K562 (cell line): Measurements from ENCODE around the gene DPCD. TPM values are rescaled to one million over a fixed set of nuclear protein-coding genes. Genes with fewer than 3 reads are reported as not detected.

Experiments used
- CHD2 ChIP-seq: IDR thresholded peaks from 2 replicates; pipeline ENCODE4 v1.6.1; 2011; ENCODE audit warnings: low read depth, low read length
- FOSL1 ChIP-seq: fragments of 200-800 bp; sonication (Bioruptor generic); conservative IDR thresholded peaks from 2 replicates; pipeline ENCODE4 v1.6.1; 2016; ENCODE audit warnings: missing genetic modification characterization, missing compliant biosample characterization
- FOXJ3 ChIP-seq: sonication (generic); formaldehyde crosslinking; IDR thresholded peaks from 2 replicates; pipeline ENCODE4 v1.4.0; 2020; ENCODE audit warnings: mild to moderate bottlenecking, missing genetic modification reagents
- GABPB1 ChIP-seq: sonication (generic); formaldehyde crosslinking; IDR thresholded peaks from 2 replicates; pipeline ENCODE4 v1.8.0; 2022; ENCODE audit warnings: mild to moderate bottlenecking, missing genetic modification reagents
- KDM1A ChIP-seq, 2 experiments: fragments of 450-650 bp; IDR thresholded peaks; 2 replicates each; pipeline ENCODE4 v1.6.1; 2016; ENCODE audit warnings: mild to moderate bottlenecking in 2 of 2
- SAP30 ChIP-seq: fragments of 200-600 bp; sonication (generic); IDR thresholded peaks from 2 replicates; pipeline ENCODE4 v1.6.1; 2012; ENCODE audit warnings: borderline replicate concordance, low read depth, mild to moderate bottlenecking, moderate library complexity, low read length, control low read depth, inconsistent platforms; ENCODE audit not compliant: insufficient read depth, poor library complexity, severe bottlenecking
- SP1 ChIP-seq: sonication (generic); formaldehyde crosslinking; IDR thresholded peaks from 2 replicates; pipeline ENCODE4 v1.8.1; 2022; ENCODE audit warnings: mild to moderate bottlenecking, missing genetic modification reagents
- ZNF184 ChIP-seq: sonication (generic); formaldehyde crosslinking; IDR thresholded peaks from 2 replicates; pipeline ENCODE4 v1.5.0; 2020; ENCODE audit warnings: missing genetic modification reagents
- ZNF23 ChIP-seq: fragments of 250-450 bp; sonication (Bioruptor Pico); IDR thresholded peaks from 2 replicates; pipeline ENCODE4 v1.4.0; 2020; ENCODE audit warnings: mild to moderate bottlenecking
- ZNF316 ChIP-seq: fragments of 450-650 bp; IDR thresholded peaks from 2 replicates; pipeline ENCODE4 v1.6.1; 2016
- polyA plus RNA-seq, 8 experiments: library from polyadenylated mRNA; depleted of rRNA in 4 of 8; stranded (reverse) in 5 of 8; unstranded in 3 of 8; fragments of >200 nt; fragmentation: Nextera tagmentation in 2 of 8; fragmentation: Illumina TruSeq in 1 of 8; extraction: Ambion mirVana in 2 of 8; extraction: Trizol in 1 of 8; gene quantifications; 2 replicates each; pipeline versions ENCODE4 v1.2.1 to v1.2.3, GENCODE V29; 2011 to 2014; ENCODE audit warnings: inconsistent platforms in 1 of 8, missing spikeins in 1 of 8
- total RNA-seq, 7 experiments: library from RNA; depleted of rRNA in 6 of 7; stranded (reverse); fragments of >200 nt in 6 of 7; fragmentation: Illumina TruSeq in 2 of 7; extraction: Trizol in 2 of 7; gene quantifications; 2 replicates each; pipeline versions ENCODE4 v1.2.1 to v1.2.3, GENCODE V29; 2011 to 2021; ENCODE audit warnings: low replicate concordance in 1 of 7
- TF ChIP-seq, protein P1 (sequence below): sonication (generic); formaldehyde crosslinking; IDR thresholded peaks from 2 replicates; pipeline ENCODE4 v1.8.0; 2022; ENCODE audit warnings: missing genetic modification reagents, mild to moderate bottlenecking, borderline replicate concordance
- TF ChIP-seq, protein P2 (sequence below): IDR thresholded peaks from 2 replicates; pipeline ENCODE4 v1.6.1; 2016; ENCODE audit warnings: missing genetic modification characterization, missing compliant biosample characterization
- TF ChIP-seq, protein P3 (sequence below), 2 experiments: fragments of 450-650 bp in 1 of 2; sonication (generic) in 1 of 2; formaldehyde crosslinking in 1 of 2; IDR thresholded peaks; 2 replicates each; pipeline versions ENCODE4 v1.7.1 to v1.9.0; 2016 to 2022; ENCODE audit warnings: inconsistent platforms in 1 of 2, mild to moderate bottlenecking in 1 of 2, missing genetic modification reagents in 1 of 2

DPCD gene
- total and polyA plus RNA-seq, 9 of the 15 experiments (the other 6 are each of a cell fraction or from before 2014, with no cell fraction given) = 12.1 to 45.2 (median 20.0) TPM

DNA sequence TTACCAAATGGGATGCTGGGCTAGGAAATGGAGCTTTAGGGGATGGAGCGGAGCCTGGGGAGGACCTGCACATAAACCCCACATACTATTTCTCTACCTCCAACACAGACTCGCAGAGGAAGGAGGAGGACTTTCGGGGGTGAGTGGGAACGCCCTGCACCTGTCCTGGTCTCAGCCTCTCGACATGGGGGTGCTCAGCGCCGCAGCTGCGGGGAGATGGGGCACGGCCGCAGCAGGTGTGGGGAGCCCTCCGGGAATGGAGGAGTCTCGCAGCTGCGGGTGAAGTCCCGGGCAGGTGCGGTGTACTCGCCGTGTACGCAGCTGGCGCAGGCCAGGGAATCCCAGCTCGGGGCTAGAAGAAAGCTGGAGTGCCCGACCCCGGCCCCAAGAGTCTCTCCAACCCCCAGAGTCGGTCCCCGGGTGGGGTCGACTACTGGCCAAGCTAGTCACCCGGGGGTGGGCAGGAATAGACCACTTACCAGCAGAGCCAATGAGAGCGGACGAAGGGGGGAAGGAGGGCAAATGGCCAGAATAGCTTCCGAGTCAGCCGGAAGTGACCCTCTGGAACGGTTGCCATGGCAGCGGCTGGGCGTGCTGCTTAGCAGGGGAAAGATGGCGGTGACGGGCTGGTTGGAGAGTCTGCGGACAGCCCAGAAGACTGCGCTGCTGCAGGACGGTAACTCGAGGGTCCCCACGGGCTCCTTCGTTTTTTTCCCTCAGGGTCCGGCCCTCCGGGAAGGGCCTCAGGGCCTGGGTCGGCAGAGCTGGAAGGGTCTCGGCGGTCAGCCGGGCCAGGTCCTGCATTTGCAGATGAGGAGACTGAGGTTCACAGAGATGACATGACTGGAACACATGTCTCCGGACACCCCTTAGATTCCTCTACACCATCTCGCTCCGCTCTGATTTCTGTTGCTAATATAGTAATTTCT is at the start of gene DPCD, which contains the start of gene POLL (continued):
- peak; percentile 37; the same call in 1 of the 2 replicates for TF ChIP-seq SP1
- peak; percentile 93 for TF ChIP-seq SAP30
- TF ChIP-seq, protein P1, sequence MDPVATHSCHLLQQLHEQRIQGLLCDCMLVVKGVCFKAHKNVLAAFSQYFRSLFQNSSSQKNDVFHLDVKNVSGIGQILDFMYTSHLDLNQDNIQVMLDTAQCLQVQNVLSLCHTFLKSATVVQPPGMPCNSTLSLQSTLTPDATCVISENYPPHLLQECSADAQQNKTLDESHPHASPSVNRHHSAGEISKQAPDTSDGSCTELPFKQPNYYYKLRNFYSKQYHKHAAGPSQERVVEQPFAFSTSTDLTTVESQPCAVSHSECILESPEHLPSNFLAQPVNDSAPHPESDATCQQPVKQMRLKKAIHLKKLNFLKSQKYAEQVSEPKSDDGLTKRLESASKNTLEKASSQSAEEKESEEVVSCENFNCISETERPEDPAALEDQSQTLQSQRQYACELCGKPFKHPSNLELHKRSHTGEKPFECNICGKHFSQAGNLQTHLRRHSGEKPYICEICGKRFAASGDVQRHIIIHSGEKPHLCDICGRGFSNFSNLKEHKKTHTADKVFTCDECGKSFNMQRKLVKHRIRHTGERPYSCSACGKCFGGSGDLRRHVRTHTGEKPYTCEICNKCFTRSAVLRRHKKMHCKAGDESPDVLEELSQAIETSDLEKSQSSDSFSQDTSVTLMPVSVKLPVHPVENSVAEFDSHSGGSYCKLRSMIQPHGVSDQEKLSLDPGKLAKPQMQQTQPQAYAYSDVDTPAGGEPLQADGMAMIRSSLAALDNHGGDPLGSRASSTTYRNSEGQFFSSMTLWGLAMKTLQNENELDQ (CRISPR knock-in tag) = no peak
- no peak for TF ChIP-seq ZNF23 (CRISPR knock-in tag)
- no peak for TF ChIP-seq FOSL1 (tag)
- TF ChIP-seq FOXJ3 (CRISPR knock-in tag) = no peak
- TF ChIP-seq, protein P2, sequence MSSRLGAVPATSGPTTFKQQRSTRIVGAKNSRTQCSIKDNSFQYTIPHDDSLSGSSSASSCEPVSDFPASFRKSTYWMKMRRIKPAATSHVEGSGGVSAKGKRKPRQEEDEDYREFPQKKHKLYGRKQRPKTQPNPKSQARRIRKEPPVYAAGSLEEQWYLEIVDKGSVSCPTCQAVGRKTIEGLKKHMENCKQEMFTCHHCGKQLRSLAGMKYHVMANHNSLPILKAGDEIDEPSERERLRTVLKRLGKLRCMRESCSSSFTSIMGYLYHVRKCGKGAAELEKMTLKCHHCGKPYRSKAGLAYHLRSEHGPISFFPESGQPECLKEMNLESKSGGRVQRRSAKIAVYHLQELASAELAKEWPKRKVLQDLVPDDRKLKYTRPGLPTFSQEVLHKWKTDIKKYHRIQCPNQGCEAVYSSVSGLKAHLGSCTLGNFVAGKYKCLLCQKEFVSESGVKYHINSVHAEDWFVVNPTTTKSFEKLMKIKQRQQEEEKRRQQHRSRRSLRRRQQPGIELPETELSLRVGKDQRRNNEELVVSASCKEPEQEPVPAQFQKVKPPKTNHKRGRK (tag) = no peak
- TF ChIP-seq GABPB1 (CRISPR knock-in tag) = peak; percentile 90
- TF ChIP-seq ZNF184 (CRISPR knock-in tag) = no peak
- TF ChIP-seq, protein P3, sequence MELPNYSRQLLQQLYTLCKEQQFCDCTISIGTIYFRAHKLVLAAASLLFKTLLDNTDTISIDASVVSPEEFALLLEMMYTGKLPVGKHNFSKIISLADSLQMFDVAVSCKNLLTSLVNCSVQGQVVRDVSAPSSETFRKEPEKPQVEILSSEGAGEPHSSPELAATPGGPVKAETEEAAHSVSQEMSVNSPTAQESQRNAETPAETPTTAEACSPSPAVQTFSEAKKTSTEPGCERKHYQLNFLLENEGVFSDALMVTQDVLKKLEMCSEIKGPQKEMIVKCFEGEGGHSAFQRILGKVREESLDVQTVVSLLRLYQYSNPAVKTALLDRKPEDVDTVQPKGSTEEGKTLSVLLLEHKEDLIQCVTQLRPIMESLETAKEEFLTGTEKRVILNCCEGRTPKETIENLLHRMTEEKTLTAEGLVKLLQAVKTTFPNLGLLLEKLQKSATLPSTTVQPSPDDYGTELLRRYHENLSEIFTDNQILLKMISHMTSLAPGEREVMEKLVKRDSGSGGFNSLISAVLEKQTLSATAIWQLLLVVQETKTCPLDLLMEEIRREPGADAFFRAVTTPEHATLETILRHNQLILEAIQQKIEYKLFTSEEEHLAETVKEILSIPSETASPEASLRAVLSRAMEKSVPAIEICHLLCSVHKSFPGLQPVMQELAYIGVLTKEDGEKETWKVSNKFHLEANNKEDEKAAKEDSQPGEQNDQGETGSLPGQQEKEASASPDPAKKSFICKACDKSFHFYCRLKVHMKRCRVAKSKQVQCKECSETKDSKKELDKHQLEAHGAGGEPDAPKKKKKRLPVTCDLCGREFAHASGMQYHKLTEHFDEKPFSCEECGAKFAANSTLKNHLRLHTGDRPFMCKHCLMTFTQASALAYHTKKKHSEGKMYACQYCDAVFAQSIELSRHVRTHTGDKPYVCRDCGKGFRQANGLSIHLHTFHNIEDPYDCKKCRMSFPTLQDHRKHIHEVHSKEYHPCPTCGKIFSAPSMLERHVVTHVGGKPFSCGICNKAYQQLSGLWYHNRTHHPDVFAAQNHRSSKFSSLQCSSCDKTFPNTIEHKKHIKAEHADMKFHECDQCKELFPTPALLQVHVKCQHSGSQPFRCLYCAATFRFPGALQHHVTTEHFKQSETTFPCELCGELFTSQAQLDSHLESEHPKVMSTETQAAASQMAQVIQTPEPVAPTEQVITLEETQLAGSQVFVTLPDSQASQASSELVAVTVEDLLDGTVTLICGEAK (IDR thresholded peaks at IDR 0.05) = peak; percentile 98
- TF ChIP-seq, protein P3 (CRISPR knock-in tag; IDR thresholded peaks at IDR 0.05) = no peak
- no peak for TF ChIP-seq CHD2
- TF ChIP-seq KDM1A (IDR thresholded peaks at IDR 0.05) = peak in 1 of 2 experiments; percentile 72; a peak in 1 of 4 replicates
- no peak for TF ChIP-seq ZNF316
